HepG2 (cell line): ENCODE results near the gene SLC23A3.

ENCODE experiments used
- KDM5B ChIP-seq: sonication (generic); formaldehyde crosslinking; IDR thresholded peaks from 2 replicates; pipeline ENCODE4 v1.4.0; 2020; ENCODE audit warnings: missing genetic modification reagents, mild to moderate bottlenecking, borderline replicate concordance
- POLR2A ChIP-seq, 2 experiments: IDR thresholded peaks; 2 replicates each; pipeline ENCODE4 v1.6.1; 2011; ENCODE audit warnings: low read depth in 2 of 2, low read length in 2 of 2, mild to moderate bottlenecking in 1 of 2, moderate library complexity in 1 of 2; ENCODE audit not compliant: insufficient read depth in 1 of 2
- ZFX ChIP-seq: sonication (generic); formaldehyde crosslinking; IDR thresholded peaks from 2 replicates; pipeline ENCODE4 v1.4.0; 2020; ENCODE audit warnings: mild to moderate bottlenecking, low read depth, missing genetic modification reagents, moderate library complexity
- ZNF780A ChIP-seq: sonication (generic); formaldehyde crosslinking; IDR thresholded peaks from 2 replicates; pipeline ENCODE4 v1.8.0; 2022; ENCODE audit warnings: mild to moderate bottlenecking, missing genetic modification reagents, moderate library complexity
- TF ChIP-seq, protein P1 (sequence below): sonication (generic); formaldehyde crosslinking; IDR thresholded peaks from 2 replicates; pipeline ENCODE4 v1.5.0; 2020; ENCODE audit warnings: missing genetic modification reagents
- TF ChIP-seq, protein P2 (sequence below): IDR thresholded peaks from 2 replicates; pipeline ENCODE4 v1.6.1; 2012; ENCODE audit warnings: inconsistent platforms
- TF ChIP-seq, protein P3 (sequence below): sonication (generic); formaldehyde crosslinking; IDR thresholded peaks from 2 replicates; pipeline ENCODE4 v1.5.0; 2020; ENCODE audit warnings: mild to moderate bottlenecking, missing genetic modification reagents, moderate library complexity

DNA sequence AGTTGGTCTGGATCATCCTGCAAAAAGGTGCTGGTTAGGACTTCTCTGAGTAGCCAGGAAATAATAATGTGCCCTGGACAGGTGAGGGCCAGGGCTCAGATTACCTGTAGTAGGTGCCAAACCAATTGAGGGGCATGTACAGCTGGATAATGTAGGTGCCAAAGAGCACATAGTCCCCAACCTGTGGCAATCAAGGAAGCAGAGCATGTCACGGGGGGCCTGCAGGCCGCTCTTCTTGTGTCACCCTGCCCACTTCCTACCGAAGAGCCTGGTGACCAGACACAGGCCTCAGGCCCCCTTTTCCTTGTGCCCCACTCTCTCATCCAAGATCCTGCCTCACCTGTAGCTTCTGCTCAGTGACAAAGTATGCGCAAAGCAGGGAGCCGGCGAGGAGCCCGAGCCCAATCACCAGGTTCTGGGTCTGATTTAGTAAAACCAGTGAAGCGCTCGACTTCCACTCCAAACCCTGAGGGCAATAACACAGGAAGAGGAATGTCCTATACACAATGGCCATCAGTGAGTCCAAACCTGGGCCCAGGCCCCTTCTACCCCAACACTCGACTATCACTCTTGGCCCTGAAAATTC lies 43.8 kb upstream of the SLC23A3 start:
- no peak for TF ChIP-seq ZNF780A
- TF ChIP-seq, protein P1, sequence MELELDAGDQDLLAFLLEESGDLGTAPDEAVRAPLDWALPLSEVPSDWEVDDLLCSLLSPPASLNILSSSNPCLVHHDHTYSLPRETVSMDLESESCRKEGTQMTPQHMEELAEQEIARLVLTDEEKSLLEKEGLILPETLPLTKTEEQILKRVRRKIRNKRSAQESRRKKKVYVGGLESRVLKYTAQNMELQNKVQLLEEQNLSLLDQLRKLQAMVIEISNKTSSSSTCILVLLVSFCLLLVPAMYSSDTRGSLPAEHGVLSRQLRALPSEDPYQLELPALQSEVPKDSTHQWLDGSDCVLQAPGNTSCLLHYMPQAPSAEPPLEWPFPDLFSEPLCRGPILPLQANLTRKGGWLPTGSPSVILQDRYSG (CRISPR knock-in tag): no peak
- TF ChIP-seq, protein P2, sequence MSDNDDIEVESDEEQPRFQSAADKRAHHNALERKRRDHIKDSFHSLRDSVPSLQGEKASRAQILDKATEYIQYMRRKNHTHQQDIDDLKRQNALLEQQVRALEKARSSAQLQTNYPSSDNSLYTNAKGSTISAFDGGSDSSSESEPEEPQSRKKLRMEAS: no peak
- TF ChIP-seq POLR2A (IDR thresholded peaks at IDR 0.05; ENCODE audit: insufficient read depth in 1 of 2, low read depth in 2 of 2, low read length in 2 of 2): no peak
- no peak for TF ChIP-seq ZFX (CRISPR knock-in tag)
- TF ChIP-seq, protein P3, sequence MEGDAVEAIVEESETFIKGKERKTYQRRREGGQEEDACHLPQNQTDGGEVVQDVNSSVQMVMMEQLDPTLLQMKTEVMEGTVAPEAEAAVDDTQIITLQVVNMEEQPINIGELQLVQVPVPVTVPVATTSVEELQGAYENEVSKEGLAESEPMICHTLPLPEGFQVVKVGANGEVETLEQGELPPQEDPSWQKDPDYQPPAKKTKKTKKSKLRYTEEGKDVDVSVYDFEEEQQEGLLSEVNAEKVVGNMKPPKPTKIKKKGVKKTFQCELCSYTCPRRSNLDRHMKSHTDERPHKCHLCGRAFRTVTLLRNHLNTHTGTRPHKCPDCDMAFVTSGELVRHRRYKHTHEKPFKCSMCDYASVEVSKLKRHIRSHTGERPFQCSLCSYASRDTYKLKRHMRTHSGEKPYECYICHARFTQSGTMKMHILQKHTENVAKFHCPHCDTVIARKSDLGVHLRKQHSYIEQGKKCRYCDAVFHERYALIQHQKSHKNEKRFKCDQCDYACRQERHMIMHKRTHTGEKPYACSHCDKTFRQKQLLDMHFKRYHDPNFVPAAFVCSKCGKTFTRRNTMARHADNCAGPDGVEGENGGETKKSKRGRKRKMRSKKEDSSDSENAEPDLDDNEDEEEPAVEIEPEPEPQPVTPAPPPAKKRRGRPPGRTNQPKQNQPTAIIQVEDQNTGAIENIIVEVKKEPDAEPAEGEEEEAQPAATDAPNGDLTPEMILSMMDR: no peak
- TF ChIP-seq KDM5B (CRISPR knock-in tag): no peak
